Measurements from ENCODE around the gene P2RX7. TPM values are rescaled to one million over a fixed set of nuclear protein-coding genes. Genes with fewer than 3 reads are reported as not detected.

P2RX7 gene
- total and polyA plus RNA-seq, 7 donors = 0.60 to 8.0 (median 3.9) TPM

- Histone ChIP-seq H3K27ac (peak overlapping the region in 3 of 4 donors; percentile 36 to 55 (median 51)), H3K36me3 (peaks cover 0 to 17% (median 2%) of the 10 kb centered on the region in 4 donors), H3K27me3 (no peaks in the 10 kb centered on the region), H3K4me3 (no peak overlapping the region), H3K9me3 (no peaks in the 10 kb centered on the region), H3K4me1 (peaks cover 0 to 18% (median 15%) of the 10 kb centered on the region in 4 donors)
- DNase-seq = no peak
- TF ChIP-seq POLR2AphosphoS5 (IDR thresholded peaks at IDR 0.05) (peak in 1 of 4 donors; percentile 44), POLR2A (IDR thresholded peaks at IDR 0.05) (no peak), CTCF (IDR thresholded peaks at IDR 0.05) (no peak), EP300 (IDR thresholded peaks at IDR 0.05) (no peak)
- intact Hi-C loops (cut with DNase I) = no loop called here
- 34 to 58% methylated on average over 14 of the region's 14 CpGs for WGBS, 2 donors
Measured at GRCh38 chr12:121214855-121215745, 82.4 kb downstream of the P2RX7 start.

- DNase-seq = no peak
- H3K4me1 ChIP-seq = peaks cover 0 to 11% (median 10%) of the 10 kb centered on the region in 4 donors
- TF ChIP-seq POLR2AphosphoS5 (IDR thresholded peaks at IDR 0.05) (no peak), EP300 (IDR thresholded peaks at IDR 0.05) (no peak), CTCF (IDR thresholded peaks at IDR 0.05) (no peak), POLR2A (IDR thresholded peaks at IDR 0.05) (no peak)
Measured at GRCh38 chr12:121216102-121216501, 83.4 kb downstream of the P2RX7 start.

GRCh38 chr12:121217063-121217462 is 84.4 kb downstream of the P2RX7 start:
- Histone ChIP-seq H3K4me1 (peaks cover 0 to 8% (median 7%) of the 10 kb centered on the region in 4 donors), H3K9me3 (no peaks in the 10 kb centered on the region), H3K36me3 (peaks cover 3 to 25% (median 4%) of the 10 kb centered on the region in 4 donors), H3K27ac (no peak overlapping the region), H3K27me3 (no peaks in the 10 kb centered on the region), H3K4me3 (no peak overlapping the region)
- no peak for DNase-seq
- 18 to 70% methylated on average over 8 of the region's 8 CpGs for WGBS, 2 donors
- no peak for TF ChIP-seq CTCF (IDR thresholded peaks at IDR 0.05)
- TF ChIP-seq POLR2AphosphoS5 (IDR thresholded peaks at IDR 0.05) = no peak
- TF ChIP-seq EP300 (IDR thresholded peaks at IDR 0.05) = no peak
- no peak for TF ChIP-seq POLR2A (IDR thresholded peaks at IDR 0.05)
- intact Hi-C loops (cut with DNase I) = no loop called here

More at GRCh38 chr12:121216102-121216501, 83.4 kb downstream of the P2RX7 start:
- no peaks in the 10 kb centered on the region for H3K27me3 ChIP-seq
- H3K4me3 ChIP-seq = no peak overlapping the region
- H3K27ac ChIP-seq = peak overlapping the region in 1 of 4 donors; percentile 1
- H3K36me3 ChIP-seq = peaks cover 0 to 17% (median 4%) of the 10 kb centered on the region in 4 donors
- WGBS, 2 donors = 88 to 95% methylated on average over 4 of the region's 4 CpGs
- intact Hi-C loops (cut with DNase I) = no loop called here
- no peaks in the 10 kb centered on the region for H3K9me3 ChIP-seq

GRCh38 chr12:121217761-121218160 is 85.1 kb downstream of the P2RX7 start:
- Histone ChIP-seq H3K4me3 (no peak overlapping the region), H3K4me1 (peaks cover 0 to 8% (median 7%) of the 10 kb centered on the region in 4 donors), H3K27ac (no peak overlapping the region), H3K36me3 (peaks cover 4 to 29% (median 5%) of the 10 kb centered on the region in 4 donors), H3K9me3 (no peaks in the 10 kb centered on the region), H3K27me3 (no peaks in the 10 kb centered on the region)
- DNase-seq = no peak
- intact Hi-C loops (cut with DNase I) = no loop called here
- 19 to 76% methylated on average over 5 of the region's 5 CpGs for WGBS, 2 donors
- TF ChIP-seq POLR2A (IDR thresholded peaks at IDR 0.05) (no peak), EP300 (IDR thresholded peaks at IDR 0.05) (no peak), POLR2AphosphoS5 (IDR thresholded peaks at IDR 0.05) (no peak), CTCF (IDR thresholded peaks at IDR 0.05) (no peak)
